ENCODE data around the gene OSBPL5.
"Not testable (repeated sequence)": the region's sequence is repeated elsewhere in the genome, so short reads cannot be mapped to it uniquely, and the experiment has no call there.

OSBPL5 gene

GRCh38 chr11:3180869-3181268 lies 15.8 kb upstream of the OSBPL5 start:
- DNase-seq = no peak

- DNase-seq = no peak
Observed at GRCh38 chr11:3178349-3178748, 13.2 kb upstream of the OSBPL5 start.

DNA sequence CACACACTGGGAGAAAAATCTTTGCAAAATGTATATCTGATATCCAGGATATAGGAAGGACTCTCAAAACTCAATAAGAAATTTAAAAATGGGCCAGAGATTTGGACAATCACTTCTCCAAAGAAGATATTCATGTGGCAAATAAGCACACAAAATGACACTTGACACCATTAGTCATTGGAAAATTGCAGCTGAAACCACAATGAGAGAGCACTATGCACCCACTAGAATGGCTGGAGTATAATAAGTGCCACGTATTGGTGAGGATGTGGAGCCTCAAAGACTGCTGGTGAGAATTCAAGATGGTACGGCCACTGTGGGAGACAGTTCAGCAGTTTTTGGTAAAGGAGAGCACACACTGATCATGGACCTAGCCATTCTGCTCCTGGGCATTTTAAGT lies 12.8 kb upstream of the OSBPL5 start:
- peak; percentile 35 for DNase-seq

DNA sequence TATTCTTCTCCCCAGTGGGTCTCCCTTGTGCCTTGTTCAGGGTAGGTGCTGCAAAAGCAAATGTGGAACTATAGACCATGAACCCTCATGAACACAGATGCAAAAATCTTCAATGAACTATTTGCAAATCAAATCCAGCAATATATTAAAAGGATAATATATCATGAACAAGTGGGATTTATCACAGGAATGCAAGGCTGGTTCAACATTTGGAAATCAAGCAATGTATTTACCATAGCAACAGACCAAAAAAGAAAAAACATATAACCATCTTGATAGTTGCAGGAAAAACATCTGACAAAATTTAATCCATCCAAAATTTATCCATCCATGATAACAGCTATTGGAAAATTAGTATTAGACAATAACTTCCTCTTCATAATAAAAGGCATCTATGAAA lies 11.4 kb upstream of the OSBPL5 start:
- DNase-seq = no peak

- DNase-seq = no peak
Observed at GRCh38 chr11:3175194-3175593, 10.1 kb upstream of the OSBPL5 start.

GRCh38 chr11:3174387-3174786 lies 9.3 kb upstream of the OSBPL5 start:
- DNase-seq = no peak

GRCh38 chr11:3173795-3174194 lies 8.7 kb upstream of the OSBPL5 start:
- DNase-seq = no peak

- DNase-seq = no peak
Observed at GRCh38 chr11:3171931-3172560, 6.9 kb upstream of the OSBPL5 start.

DNA sequence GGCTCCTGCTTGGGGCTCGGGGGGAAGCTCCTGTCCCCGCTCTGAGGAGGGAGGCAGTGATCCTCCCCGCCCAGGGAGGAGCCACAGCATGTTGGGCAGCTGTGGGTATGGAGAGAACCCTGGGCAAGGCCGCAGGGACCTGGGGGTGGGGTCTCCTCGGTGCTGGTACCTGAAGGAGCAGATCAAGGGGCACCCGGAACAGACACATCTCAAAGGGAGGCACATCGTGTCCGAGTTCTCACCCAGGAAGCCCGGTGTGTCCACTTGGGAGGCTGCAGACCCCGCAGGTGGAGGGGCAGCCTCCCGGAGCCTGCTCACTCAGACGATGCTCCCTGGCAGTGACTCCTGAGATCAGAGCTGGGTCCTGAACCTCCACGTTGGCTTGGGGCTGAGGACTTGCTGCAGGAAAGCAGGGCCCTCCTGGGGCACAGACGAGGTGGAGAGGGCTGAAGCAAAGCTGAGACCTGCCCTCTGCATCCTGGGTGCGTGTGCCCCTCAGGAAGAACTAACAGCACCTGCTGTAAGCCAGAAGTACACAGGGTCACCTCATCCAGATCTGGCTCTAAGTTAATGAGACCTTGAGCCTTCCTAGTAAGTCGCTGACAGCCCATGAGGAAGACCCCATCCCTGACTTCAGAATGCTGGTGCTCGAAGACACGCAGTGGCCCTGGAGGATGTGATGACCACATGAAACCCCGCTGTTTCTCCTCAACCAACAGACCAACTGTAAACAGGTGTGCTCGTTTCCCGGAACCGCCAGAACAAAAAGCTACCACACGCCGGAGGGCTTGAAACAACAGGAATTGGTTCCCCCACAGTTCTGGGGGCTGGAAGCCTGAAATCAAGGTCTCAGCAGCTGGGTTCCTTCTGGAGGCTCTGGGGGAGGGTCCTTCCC lies 5.9 kb upstream of the OSBPL5 start:
- no peak for DNase-seq

- no peak for DNase-seq
Observed at GRCh38 chr11:3170044-3170755, 5.1 kb upstream of the OSBPL5 start.

DNA sequence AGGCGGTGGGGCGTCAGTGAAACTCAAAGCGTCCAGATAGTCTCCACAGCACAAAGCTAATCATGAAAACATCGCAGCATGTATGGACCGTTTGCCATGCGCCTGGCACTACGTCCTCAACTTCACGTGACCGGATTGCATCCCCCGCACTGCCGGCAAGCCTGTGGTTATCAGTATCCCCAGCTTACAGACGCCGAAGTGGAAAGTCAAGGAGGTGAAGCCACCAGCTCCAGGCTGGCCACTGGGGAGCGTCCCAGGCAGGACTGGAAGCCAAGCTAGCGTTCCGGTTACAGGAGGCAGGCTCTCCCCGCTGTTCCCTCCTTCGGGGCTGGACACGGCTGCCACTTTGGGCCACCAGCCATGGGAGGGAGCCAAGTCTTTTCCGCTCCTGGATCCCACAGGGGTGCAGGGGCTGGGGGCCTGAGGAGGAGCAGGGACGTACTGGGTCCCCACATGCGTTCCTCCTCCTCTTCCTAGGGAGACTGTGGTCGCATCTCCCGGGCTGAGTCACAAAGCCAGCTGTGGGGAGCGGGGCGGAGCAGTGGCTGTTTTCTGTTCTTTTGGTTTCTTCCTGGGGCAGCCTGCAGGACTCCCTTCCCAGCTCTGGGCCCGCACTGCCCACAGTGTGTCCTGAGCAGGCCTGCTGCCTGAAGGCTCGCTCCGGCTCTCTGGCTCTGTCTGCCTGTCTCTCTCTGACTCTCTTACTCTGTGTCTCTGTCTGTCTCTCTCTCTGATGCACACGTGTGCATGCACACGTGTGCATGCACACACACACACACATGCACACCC lies 4.3 kb upstream of the OSBPL5 start:
- DNase-seq = peak; percentile 71

DNA sequence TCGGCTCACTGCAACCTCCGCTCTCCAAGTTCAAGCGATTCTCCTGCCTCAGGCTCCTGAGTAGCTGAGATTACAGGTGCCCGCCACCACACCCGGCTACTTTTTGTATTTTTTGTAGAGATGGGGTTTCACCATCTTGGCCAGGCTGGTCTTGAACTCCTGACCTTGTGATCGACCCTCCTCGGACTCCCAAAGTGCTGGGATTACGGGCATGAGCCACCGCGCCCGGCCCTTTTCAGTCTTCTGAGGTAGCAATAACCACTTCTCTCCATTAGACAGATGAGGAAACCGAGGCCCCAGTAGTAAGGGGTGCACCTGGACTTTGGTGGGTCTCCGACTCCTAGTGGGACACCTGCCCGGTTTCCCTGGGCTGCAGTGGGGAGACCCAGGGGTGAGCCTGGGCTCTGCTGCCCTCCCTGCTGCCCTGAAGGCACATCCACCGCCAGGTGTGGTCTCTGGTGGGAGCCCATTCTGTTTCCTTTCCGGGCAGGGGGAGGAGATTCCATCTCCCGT lies 3.7 kb upstream of the OSBPL5 start:
- DNase-seq = not testable (repeated sequence)

DNA sequence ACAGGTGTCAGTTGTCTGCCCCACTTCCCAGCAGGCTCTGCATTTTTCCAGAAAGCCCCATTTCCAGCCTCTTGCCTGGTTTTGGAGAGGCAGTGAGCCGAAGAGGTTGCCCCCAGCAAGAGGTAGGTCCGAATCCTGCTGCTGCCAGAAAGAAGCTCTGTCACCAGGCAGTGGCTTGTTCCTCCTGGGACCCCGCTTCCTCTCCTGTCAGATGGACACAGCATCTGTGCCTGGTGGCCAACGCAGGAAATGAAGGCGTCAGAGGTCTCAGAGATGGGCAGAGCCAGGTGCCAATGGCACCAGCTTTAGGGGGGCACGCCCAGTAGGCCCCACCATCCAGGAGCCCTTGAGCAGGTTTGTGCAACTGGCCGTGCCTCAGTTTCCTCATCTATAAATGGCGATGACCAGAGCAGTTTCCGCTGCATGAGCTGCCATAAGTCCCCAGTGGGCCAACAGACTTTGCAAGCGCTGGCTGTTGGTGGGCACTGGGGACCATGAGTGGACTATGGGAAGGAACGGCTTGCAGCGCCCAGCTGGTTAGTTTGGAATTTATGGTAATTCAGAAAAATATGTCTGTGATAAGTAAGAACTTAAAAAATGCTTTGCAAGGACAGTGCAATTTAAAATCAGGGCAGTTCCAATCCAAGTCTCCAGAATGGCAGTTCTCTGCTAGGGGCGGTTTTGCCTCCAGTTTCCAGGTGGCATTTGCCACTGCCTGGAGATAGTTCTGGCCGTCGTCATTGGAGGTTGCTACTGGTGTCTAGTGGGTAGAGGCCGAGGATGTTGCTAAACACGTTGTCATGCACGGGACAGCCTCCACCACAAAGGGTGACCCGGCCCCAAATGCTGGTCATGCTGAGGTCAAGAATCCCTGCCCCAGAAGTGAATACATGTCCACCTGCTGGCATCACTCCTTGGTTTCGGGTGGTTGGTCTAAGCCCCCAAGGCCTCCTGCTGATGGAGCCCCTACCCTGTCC lies 2.3 kb upstream of the OSBPL5 start:
- no peak for DNase-seq

- no peak for DNase-seq
Observed at GRCh38 chr11:3166268-3167142, 1.4 kb upstream of the OSBPL5 start.

DNA sequence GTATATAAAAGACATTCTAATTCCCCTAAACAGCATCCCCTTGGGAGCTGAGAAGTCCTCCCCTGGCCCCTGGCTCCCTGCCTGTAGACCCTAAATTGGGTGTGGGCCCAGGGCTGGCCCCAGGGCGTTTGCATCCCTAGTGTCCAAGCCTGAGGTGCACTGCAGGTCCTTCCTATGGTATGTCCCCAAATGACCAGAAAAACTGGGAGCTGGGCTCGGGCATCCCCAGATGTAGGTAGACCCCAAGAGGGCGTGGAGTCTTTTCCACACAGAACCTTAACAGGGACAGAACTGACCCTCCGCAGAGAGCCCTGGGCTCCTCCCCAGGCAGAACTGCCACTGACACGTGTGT lies 782 bp upstream of the OSBPL5 start:
- no peak for DNase-seq

DNA sequence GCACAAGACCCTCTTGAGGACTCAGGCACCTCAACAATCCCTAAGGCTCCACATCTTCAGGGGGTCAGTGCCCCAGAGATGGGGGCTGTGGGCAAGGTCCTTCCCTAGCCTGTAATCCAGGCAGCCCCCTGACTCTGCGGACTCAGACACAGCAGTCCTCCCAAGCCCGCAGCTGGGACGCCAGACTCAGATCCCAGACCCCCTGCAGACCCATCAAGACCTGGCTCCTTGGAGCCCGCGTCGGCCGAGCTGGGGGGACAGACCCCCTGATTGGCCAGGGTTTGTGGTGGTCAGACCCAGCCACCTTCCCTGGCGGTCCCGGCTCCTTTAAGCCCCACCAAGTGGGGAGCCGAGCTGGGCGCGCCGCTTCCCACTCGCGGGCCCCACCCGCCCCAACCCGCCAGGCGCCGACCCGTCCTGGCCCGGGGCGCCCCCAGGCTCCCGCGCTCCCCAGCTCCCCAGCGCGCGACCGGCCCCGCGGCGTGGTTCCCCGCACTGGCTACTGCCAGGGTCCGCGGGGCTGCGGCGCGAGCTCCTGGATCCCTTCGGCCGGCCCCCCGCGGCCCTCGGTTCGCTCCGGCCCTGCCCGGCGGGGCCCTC lies 458 bp downstream of the OSBPL5 start:
- DNase-seq = no peak

GRCh38 chr11:3164138-3164551 lies 965 bp downstream of the OSBPL5 start:
- DNase-seq = no peak

- no peak for DNase-seq
Observed at GRCh38 chr11:3163241-3163981, 1.7 kb downstream of the OSBPL5 start.
